ENCODE results near the gene ALPL. TPM values are rescaled to one million over a fixed set of nuclear protein-coding genes. Genes with fewer than 3 reads are reported as not detected.

Gene ALPL
- total RNA-seq, 1 donor = 0.81 TPM

DNA sequence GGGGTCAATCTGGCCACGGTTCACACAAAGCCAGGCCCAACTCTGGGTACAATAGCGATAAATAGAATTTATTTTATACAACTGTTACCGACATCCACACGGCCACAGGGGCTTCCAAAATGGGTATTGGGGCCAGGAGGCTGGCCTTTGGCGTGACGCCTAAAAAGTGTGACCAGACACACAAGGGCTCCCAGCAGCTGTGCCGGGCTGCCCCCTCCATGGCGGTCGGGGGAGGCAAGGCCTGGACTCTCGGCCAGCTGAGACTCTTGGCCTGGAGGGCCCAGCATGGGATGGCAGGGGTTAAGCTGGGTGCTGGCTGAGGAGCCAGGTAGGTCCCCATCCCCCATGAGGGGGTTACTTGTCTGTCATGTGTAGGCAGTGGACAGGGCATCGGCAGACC, 87.0 kb downstream of the ALPL start:
- no peak for DNase-seq (ENCODE audit: low read depth in 2 of 3, low spot score in 2 of 3)

DNA sequence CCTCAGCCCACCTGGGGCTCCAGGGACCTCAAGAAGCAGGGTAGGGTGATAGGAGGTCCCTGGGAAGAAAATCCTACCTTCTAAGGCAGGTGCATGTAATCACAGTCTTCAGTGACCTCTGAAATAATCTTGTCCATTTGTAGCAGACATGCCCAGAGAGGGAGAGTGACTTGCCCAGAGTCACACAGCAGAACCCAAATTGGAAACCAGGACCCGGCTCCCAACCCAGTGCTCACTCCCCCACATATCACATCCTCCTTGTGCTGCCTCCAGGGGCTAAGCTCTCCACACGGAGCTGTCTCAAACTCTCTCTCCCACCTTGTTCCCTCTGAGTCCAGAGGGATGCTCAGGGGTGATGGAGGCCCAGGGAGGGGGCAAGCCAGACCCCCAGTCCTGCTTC, 87.4 kb downstream of the ALPL start:
- DNase-seq (ENCODE audit: low read depth in 2 of 3, low spot score in 2 of 3) = no peak

GRCh38 chr1:21597753-21598152, 88.5 kb downstream of the ALPL start:
- no peak for DNase-seq (ENCODE audit: low read depth in 2 of 3, low spot score in 2 of 3)

GRCh38 chr1:21598417-21598816, 89.2 kb downstream of the ALPL start:
- DNase-seq (ENCODE audit: low read depth in 2 of 3, low spot score in 2 of 3) = no peak

DNA sequence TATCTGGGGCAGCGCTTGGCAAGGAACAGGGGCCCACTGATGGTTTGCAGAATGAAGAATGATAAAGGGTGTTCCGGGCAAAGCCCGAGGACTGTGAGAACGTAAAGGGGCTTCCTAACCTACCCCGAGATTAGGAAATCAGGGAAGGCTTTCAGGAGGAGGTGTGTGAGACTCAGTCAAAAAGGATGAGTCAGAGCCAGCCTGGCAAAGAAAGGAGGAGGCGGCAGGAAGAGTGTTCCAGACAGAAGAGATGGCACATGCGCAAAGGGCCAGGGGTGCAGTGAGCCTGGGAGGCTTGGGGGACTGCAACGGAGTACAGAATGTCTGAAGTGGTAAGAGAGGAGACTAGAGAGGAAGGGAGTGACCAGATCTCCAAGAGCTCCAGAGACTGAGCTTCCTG, 89.7 kb downstream of the ALPL start:
- DNase-seq (ENCODE audit: low read depth in 2 of 3, low spot score in 2 of 3) = no peak

DNA sequence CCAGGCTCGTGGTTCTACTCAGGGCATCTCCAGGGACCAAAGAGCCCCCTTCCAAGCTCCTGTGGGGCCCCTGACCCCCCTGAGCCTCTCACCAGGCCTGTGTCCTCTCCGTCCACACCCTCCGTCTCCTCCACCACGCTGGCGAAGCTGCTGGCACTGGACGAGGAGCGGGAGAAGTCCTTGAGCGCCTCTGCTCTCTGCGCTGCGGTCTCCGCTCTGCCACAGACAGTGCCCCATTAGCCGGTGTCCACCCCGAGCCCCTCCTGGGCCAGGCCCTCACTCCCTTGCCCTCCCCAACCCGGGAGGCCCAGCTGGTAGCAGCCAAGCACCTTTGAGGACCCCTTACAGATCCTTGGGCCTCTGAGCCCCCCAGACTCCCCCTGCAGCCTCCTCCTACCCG, 90.2 kb downstream of the ALPL start:
- no peak for DNase-seq (ENCODE audit: low read depth in 2 of 3, low spot score in 2 of 3)

GRCh38 chr1:21601278-21602048, 92.2 kb downstream of the ALPL start:
- DNase-seq (ENCODE audit: low read depth in 2 of 3, low spot score in 2 of 3) = no peak

DNA sequence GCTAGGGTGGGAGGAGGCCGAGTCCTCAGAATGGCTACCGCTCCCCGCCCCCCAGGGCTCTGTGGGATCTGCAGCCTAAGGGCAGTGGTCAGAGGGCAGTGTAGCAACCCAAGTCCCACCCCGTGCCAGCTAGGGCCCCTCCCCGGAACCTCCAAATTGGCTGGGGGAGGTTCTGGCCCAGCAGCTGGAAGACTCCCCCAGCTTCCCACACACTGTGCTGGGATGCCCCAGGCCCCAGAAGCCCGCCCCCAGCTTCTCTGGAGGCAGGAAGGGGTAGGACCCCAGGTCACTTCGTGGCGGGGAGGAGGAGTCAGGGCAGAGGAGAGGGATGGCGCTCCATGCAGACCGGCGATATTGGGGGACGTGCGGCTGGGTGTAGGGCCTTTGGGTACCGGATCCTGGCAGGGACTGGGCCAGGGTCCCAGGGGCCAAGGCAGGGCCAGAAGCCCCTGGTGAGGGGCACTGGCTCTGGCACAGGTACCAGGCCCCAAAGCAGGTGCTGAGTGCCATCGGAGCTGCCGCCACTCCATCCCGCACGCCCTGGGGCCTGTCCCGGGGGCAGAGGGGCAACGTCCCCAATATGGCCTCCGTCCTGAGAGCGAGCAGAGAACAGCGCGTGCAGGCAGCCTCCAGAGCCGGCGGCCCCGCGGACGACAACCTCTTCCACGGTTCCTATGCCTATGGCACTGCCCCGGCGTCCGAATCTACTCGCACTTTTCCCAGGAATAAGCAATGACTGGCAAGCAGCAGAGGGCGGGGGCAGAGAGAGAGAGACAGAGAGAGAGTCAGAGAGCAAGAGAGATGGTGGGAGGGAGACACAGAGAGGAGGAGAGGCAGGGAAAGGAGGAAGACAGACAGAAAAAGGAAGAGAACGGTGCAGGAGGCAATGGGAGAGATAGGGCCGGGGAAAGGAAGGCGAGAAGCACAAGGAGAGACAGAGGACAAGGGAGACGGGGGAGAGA, 94.2 kb downstream of the ALPL start:
- no peak for DNase-seq (ENCODE audit: low read depth in 2 of 3, low spot score in 2 of 3)

DNA sequence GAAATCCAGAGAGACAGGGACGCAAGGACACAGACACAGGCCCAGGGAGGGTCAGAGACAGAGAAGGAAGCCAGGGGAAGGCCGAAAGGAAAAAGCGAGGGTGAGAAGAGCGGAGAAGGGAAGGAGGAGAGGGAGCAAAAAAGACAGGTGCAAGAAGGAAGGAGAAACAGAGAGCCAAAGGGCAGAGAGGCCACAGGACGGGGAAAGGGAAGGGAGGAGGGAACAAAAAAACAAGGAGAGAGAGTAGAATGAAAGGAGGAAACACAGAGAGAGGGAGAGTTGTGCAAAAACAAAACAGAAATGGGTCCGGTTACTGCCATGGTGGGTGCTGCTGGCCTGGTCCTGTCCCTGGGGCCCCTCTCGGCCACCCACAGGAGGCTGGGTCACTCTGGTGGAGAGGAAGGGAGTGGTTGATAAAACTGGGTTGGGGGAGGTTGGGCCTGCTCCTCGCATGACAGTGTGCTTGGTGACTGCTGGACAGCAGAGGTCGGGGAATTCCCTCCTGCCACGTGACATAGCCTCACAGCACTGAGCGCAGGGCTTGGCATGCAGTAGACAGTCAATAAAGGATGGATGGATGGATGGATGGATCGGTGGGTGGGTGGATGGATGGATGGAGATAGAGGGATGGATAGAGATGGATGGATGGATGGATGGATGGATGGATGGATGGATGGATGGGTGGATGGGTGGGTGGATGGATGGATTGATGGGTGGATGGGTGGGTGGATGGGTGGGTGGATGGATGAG, 95.2 kb downstream of the ALPL start:
- DNase-seq (ENCODE audit: low read depth in 2 of 3, low spot score in 2 of 3) = no peak

DNA sequence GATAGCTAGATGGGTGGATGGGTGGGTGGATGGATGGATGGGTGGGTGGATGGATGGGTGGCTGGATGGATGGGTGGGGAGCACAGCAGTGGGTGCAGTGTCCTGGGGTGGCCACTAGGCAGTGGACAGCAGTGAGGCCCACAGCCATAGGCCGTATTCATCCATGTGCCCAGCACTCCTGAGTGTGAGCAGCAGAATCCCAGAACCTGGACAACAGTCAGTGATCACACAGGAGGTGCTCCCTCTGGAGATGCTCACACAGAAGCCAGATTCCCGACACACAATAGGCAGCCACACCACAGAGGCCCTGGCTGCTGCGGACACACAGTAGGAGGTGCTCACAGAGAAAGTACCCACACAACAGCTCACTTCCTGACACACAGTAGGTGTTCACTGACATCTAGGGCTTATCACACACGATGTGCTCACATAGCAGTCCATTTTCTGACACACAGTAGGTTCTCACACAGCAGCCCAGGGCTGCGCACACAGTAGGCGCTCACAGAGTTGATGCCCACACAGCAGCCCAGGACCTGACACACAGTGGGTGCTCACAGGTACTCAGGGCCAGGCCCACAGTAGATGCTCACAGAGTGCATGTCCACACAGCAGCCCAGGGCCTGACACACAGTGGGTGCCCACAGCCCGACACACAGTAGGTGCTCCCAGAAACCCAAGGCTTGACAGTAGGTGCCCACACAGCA, 95.9 kb downstream of the ALPL start:
- DNase-seq (ENCODE audit: low read depth in 2 of 3, low spot score in 2 of 3) = no peak

DNA sequence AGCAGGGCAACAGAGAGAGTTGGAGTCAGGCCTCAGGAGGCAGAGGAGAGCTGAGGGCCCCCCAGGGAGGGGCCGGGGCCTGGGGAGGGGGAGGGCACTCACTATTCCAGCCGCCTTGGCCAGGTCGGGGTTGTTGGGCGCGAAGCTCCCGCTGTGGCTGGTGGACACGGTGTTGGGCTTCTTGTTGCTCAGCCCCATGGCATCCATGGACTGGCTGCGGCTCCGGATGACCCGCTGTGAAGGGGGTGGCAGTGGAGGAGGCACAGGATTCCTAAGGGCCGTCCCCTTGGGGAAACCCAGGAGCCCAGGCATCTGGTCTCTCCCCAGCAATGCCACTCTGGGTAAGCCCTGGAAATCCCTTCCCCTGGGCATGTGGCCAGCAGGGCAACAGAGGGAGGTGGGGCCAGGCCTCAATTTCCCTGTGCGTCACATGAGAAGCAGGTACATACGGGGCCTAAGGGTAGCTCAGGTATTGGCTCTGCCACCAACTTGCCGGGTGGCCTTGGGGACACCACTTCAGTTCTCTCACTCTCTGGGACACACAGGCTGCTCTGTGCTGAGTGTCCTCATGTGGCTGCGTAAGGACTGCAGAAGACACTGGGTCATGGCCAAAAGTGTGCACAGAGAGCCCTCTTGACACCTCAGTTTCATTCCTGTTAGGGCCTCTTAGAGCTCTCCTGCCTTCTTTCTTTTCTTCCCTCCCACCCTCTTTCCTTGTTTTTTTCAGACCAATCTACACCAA, 96.9 kb downstream of the ALPL start:
- DNase-seq (ENCODE audit: low read depth in 2 of 3, low spot score in 2 of 3) = no peak

GRCh38 chr1:21607549-21608529, 98.6 kb downstream of the ALPL start:
- peak in 2 of 3 donors; percentile 70 to 72 for DNase-seq (ENCODE audit: low read depth in 2 of 3, low spot score in 2 of 3)

DNA sequence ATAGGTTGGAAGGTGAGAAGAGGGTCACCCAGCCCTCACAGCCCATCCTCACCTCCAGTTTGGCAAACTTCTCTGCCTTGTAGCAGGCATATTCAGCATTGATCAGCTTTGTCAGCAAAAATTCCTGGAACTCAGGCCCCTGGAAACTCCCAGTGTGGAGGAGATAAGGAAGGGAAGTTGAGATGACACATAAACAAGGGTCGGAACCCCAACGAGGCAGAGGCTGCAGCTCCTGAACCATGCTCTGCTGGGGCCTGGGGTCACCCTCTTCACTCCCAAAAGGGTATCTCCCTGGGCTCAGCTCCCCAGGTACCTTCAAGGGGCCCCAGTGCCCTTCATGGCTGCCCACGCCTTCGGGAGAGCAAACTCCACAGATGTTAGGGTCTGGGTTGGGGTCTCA, 99.6 kb downstream of the ALPL start:
- DNase-seq (ENCODE audit: low read depth in 2 of 3, low spot score in 2 of 3) = no peak

DNA sequence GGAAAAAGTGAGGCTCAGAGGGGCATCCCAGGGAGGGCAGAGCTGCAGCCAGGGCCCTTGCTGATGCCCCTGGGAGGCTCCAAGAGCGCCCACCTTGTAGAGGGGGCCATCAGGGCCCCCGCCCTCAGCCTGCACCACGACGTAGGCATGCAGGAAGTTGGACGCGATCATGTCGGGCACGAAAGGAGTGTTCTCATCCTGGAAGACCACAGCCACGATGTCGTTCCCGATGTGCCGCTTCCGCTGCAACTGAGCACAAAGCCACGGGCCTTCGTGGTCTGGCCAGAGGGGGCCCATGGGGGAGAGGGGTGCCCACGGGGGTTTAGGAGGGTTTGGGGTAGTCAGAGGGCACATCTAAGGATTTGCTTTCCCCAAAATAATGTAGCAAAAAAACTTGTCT, 100.8 kb downstream of the ALPL start:
- DNase-seq (ENCODE audit: low read depth in 2 of 3, low spot score in 2 of 3) = no peak

GRCh38 chr1:21610989-21611785, 102.0 kb downstream of the ALPL start:
- no peak for DNase-seq (ENCODE audit: low read depth in 2 of 3, low spot score in 2 of 3)

DNA sequence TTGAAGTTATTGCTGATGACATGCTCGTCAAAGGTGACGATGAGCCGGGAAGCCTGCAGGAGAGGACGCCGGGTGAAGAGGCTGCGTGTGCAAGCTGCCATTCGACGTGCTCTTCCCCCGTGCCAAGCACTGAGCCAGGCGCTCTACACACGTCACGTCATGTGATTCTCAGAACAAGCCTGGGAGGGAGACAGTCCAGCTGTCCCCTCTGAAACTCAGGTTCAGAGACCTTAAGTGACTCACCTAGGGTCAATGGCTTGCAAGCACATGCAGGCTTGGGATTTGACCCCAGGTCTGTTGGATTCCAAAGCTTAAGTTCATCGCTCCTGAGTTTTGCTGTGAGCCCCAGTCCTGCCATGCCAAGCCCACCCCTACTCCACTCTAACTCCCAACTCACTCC, 102.8 kb downstream of the ALPL start:
- DNase-seq (ENCODE audit: low read depth in 2 of 3, low spot score in 2 of 3) = no peak

DNA sequence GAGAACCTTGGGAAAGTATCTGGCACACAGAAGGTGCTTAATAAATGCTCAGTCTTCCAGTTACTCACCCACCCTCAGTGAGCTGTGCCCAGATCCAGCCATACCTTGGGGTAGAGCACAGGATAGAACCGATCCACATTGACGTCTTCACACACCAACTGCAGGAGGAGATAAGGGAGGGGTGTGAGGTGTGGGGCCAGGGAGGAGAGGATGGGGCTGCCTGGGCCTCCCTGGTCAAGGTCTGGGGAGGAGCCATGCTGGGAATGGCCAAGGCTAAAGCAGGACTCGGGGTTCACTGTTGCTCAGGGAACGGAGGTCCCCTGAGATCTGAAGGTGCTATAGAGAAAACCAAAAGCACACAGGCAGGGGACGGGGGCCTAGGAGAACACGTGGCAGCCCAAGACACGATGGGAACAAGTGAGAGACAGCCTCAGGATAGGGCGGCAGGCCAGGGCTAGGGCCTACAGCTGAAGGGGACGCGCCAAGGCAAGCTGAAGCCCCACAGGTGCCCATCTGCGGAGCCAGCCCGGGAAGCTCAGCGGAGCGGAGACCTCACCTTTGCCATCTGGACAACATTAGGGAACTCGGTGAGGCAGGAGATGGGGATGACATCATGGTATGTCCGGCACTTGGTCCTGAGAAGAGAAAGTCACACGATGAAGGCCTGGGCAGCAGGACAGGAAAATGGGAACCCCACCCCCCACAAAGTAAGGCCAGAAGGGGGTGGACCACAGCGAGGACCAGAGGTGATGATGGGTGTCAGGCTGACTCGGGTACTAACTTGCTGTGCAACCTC, 104.0 kb downstream of the ALPL start:
- DNase-seq (ENCODE audit: low read depth in 2 of 3, low spot score in 2 of 3) = no peak

Data from hematopoietic multipotent progenitor cell (in vitro differentiated cells).